SK-MEL-5 (cell line): Measurements from ENCODE around the gene STN1. TPM values are rescaled to one million over a fixed set of nuclear protein-coding genes. Genes with fewer than 3 reads are reported as not detected.

Source experiments
- DNase-seq: peaks from one replicate; pipeline ENCODE4 v3.0.0-alpha.2; 2016; ENCODE audit warnings: low read depth, low spot score
- in situ Hi-C: cut with HindIII; loops from 2 replicates; pipeline ENCODE4 v1.10.0; 2016; ENCODE audit warnings: low sequenced_read_pairs, high pct_unique_total_duplicates, low pct_unique_long_range_greater_than_20kb
- total RNA-seq: library from RNA; depleted of rRNA; stranded (reverse); fragments of >200 nt; shearing (Covaris generic); gene quantifications from 2 replicates; pipeline ENCODE4 v1.2.3, GENCODE V29; 2014

Gene STN1
- total RNA-seq, 1 experiment from 2014 or later: 23.6 TPM

DNA sequence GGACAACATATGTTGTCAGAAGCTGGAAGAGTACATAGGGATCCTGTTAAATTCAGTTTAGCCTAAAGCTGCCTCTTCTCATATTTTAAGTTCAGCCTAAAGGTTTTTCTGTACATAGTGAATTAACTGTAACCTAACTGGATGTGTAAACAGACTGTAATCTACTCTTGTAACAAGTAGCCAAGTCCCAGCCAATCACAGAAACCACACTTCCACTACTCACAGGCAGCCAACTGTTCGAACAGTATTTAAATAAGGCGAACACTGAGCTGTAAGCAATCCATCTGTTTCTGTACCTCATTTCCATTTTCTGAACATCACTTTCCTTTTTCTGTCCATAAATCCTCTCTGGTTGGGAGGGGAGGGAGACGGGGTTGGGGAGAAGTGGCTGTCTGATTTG lies 15.0 kb upstream of the STN1 start:
- DNase-seq: no peak
- in situ Hi-C loops: no loop called here

DNA sequence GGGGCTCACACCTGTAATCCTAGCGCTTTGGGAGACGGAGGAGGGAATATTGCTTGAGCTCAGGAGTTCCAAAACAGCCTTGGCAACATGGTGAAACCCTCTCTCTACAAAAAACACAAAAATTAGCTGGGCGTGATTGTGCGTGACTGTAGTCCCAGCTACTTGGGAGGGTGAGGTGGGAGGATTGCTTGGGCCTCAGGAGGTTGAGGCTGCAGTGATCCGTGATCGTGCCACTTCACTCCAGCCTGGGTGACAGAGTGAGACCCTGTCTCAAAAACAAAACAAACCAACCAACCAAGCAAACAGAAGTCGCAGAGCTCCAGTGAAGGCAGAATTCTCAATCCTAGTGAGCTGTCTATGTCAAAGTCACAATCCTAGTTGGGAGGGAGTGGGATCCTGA lies 14.3 kb upstream of the STN1 start:
- no peak for DNase-seq
- in situ Hi-C loops: no loop called here

DNA sequence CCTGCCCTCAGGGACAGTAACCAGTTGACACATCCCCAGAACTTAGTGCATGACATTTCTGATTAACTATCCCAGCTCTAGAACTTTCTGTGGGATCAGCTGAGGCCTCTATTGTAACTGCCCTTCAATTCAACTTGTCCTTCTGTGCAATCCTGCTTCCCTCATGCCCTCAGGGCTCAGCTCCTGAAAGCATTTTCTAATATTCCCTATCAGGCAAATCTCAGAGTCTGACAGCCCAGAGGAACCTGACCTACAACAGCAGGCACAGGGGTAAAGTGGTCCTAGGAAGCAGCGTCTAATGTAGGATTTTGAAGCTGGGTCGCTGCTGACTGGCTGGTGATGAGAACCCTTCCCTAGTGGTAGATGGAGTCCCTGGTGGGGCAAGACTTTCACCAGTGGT lies 13.6 kb upstream of the STN1 start:
- in situ Hi-C loops: no loop called here
- no peak for DNase-seq

DNA sequence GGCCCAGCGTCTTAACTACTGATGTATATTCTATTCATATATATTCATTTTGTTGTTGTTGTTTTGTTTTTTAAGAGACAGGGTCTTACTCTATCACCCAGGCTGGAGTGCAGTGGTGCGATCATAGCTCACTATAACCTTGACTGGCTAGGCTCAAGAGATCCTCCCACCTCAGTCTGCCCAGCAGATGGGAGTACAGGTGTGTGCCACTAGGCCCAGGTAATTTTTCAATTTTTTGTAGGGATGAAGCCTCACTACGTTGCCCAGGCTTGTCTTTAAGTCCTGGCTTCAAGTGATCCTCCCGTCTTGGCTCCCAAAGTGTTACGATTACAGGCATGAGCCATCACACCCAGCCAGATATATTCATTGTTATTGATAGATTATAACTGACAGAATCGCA lies 12.9 kb upstream of the STN1 start:
- DNase-seq: no peak

DNA sequence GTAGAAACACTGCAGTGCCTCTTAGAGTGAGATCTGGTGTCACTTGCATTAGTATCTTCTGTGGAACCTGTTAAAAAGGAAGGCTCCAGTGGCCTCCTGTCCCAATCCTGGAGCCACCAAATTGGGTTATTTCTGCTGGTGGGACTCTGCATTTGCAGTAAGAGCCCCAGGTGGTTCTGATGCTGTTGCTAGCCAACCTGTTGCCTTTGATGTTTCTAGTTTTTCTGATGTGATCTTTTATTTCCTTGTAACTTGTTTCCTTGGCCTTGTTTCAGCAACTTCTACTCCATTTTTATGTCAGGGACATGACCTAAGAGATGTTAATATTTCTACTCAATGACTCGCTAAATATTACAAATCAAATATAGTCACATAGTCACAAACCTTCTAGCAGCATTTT lies 12.5 kb upstream of the STN1 start:
- DNase-seq: no peak
- in situ Hi-C loops: no loop called here

More for the DNA sequence above, 12.9 kb upstream of the STN1 start:
- in situ Hi-C loops: no loop called here

DNA sequence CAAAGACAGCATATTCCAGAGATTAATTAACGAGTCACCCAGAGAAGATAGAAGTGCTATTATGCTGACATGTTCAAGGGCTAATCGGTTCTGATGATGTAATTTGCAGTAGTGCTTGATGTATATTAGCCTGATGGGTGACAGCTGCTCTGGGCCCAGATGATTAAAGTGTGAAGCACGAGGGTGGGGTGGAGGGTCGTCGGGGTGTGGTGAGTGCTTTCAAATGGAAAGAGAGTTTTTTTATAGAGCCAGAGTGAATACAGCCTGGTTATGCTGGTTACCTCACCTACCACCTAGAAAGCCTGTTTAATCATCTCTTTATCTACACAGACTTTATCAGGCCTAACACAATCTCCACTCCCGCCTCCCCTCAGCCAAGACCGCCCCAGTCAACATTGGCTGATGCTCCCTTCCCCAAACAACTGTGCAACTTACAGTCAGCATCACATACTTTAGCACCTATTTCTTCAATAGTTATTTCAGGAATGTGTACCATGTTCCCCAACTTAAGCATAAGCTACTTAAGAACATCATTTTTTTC lies 11.5 kb upstream of the STN1 start:
- no peak for DNase-seq
- in situ Hi-C loops: no loop called here

DNA sequence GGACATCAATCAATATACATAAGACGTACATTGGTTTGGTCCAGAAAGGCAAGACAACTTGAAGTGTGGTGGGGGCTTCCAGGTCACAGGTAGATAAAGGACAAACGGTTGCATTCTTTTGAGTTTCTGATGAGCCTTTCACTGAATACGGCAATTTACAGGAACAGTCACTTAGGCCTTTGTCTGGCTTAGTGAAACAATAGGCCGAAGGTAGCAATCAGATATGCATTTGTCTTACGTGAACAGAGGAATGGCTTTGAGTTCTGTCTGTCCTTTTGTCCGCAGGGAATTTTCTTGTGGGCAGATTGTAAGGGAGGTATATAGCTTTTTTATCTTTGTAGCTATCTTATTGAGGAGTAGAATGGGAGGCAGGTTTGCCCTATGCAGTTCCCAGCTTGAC lies 10.8 kb upstream of the STN1 start:
- DNase-seq: no peak
- in situ Hi-C loops: no loop called here

DNA sequence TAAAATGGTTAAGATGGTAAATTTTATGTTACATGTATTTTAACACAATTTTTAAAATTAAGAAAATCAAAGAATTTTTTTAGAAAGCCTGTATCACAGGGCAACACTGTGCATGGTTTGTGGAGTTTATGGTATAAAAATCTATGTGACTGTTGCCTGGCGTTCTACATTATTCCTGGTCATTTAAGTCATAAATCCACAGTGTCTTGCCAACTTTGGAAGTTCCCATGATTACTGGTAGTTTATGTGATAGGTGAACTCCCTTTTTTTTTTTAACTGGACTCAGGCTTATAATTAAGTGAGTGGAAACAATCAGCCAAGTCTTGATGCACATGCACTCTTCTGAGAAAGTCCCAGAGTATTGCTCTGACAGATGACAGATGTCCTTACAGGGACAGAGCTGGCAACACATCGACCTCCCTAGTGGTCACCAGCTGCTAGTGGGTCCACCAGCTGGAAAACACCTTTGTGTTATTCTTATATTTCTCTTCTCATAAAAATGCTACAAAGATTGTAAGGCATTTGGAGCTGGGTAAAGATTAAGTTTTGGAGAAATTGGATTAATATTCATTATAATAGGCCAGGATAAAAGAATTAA lies 8.8 kb upstream of the STN1 start:
- in situ Hi-C loops: no loop called here
- DNase-seq: no peak

DNA sequence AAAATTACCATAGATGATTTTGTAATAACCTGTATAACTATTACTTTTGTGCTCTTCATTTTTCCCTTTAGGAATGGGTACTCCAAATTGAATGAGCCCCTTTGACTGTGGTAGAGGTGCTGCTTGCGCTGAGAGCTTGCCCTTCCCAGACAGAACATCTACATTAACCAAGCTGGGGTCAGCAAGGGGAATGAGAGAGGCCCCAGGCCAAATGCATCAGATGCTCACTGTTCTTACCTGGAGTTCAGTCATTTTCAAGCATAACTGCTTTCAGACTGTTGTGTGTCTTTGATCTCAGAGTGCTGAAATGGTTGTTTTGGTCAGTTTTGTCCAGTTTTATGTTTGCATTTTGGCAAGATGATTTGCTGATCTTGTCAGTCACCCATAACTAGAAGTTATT lies 7.6 kb upstream of the STN1 start:
- in situ Hi-C loops: no loop called here
- DNase-seq: no peak

DNA sequence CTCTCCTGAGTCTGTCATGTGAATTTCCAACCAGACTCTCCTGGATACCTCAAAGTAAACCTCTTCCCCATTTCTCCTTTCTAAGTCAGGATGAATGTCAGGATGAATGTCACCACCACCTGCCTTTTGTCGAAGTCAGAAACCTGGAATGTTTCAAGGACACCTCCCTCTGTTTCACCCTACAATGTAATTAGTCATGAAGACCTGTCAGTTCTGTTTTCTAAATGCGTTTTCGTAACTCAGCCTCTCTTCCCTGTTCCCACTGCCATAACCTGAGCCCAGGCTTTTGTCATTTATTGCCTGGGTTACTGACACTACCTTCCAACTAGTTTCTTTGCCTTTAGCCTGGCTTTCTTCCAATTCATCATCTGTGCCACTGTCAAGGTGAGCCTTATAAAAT lies 5.5 kb upstream of the STN1 start:
- in situ Hi-C loops: no loop called here

DNA sequence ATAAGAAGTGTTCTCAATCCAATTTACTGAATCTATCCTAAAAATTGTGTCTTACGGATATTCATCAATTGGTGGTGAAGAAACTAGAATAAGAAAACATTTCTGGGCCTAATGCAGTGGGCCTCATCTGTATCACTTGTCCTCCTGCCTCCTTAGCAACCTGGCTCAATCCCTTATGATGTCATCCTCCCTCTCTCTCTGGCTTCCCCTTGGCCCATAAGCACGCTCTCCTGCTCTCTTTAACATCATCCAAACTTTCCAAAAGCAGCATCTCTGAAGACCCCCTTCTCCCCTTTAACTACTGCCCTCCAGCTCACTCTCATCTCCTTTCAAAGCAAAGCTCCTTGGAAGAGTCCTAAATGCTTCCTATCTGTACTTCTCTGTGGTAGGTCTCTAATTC lies 4.7 kb upstream of the STN1 start:
- no peak for DNase-seq
- in situ Hi-C loops: no loop called here

More for the DNA sequence above, 5.5 kb upstream of the STN1 start:
- DNase-seq: no peak

DNA sequence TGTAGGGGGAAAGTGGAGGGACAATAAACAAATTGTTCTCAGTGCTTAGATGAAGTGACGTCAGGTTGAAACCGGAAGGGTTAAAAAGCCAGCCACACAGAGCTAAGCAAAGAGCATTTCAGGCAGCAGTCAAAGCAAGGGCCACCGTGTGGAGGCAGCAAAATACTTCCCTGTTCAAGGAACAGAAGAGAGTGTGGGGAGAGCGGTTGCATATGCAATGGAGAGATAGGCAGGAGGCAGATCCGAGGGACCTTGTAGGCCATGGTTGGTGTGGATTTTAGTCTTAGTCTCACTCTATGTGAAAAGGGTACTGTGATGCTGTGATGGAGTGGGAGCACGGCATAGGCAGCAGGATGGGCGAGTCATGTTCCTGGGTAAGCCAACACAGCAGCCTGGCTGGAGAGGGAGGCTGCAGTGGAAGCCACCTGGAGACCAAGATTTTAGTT lies 3.8 kb upstream of the STN1 start:
- in situ Hi-C loops: no loop called here
- peak; percentile 87 for DNase-seq

DNA sequence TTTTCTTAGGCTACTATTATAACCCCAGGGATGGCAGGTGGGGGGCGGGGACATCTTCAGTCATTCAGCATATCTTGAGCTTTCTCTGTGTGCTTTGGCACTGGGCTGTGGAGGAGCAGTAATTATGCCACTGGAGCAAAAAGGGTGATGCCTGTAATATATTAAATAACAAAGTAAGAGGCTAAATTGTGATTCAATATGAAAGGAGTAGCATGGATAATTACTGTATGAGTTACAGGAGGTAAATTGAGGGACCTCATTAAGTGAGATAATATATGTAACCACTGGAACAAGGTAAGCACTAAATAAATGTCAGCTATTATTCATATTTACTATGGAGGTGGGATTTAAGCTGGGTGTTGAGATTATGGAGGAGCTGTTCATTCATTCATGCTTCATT lies 3.3 kb upstream of the STN1 start:
- no peak for DNase-seq
- in situ Hi-C loops: no loop called here

DNA sequence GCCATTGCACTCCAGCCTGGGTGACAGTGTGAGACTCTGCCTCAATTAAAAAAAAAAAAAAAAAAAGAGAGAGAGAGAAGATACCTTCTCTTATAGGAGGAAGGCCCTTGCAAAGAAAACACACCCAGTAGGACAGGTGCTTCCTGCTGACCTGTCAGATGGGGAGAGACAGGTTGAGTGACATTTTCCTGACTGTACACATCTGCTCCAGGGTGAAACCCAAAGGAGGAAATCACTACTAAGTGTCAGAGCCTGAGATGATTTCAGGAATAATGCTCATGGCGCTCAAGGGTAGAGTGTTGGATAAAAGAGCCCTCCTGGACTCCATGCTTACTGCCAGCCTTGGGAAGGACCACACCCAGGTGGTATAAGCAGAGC lies 1.7 kb upstream of the STN1 start:
- DNase-seq: no peak
- in situ Hi-C loops: loop anchor here (10.0 kb wide), 1 partner anchor 85 kb away; no protein-coding TSS in a partner anchor

DNA sequence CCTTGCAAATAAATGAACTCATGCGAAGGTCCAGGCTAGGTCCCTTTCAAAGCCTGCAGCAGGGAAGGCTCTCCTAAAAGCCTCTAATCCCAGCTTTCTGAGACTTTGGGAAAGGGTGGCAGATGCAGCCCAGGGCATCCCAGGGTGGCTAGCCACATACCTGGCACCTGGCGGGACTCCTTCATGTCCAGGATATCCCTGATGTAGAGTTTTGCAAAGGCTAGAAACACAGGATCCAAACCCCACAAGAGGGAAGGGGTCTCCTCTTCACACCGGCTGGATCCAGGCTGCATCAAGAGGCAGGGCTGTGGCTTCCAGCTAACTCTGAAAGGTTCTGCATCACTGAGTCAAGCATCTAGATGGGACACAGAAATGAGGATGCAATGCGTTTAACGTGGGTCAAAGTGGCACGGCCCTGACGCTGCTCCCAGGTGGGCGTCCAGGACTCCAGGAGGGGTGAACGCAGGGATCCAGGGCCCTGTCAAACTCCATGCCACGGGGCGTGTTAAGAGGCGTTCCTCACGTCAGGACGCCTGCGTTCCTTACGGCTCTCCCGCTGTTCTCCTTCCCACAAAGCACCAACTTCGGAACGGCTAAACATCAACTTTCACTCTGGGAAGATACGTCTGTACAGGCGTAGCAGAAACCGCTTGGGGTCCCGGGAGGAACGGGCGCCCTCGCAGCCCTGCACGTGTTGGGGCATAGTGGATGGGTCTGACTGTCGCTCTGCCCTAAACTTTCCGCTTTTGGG lies 507 bp downstream of the STN1 start:
- DNase-seq: peak; percentile 26
- in situ Hi-C loops: loop anchor here (10.0 kb wide), 1 partner anchor 87 kb away; no protein-coding TSS in a partner anchor

DNA sequence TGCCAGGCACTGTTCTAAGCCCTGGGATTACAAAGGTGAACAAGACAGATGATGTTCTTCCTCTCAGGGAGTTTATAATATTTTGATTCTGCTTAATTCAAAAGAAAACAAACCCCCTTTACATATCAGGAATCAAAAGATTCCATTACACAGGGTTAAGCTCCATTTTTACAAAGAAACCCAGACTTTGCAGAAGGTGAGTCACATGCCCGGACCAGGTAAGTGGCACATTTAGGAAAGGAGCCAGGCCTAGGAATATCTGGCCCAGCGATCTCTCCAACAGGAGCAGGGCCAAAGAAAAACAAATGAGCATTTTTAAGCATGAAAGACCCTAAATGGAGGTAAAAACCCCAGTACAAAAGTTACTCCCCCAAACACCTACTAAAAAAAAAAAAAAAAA lies 1.1 kb downstream of the STN1 start:
- no peak for DNase-seq

DNA sequence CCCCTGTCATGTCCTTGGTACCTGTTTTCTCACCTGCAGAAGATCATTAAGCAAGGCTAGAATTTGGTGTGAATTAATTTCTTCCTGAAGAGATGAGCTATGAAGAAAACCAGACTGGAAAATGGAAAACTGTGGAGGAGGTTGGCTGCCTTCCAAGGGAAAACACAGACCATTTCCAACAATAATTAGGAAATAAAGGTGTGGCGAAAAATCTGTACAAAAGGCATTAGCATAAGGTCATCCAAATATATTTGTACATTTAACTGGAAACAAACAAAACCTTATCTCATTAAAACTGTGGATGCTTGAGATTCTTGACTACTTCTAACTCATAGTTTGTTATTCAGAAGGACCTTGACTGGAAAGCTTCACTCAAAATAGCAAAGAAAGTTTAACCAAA lies 1.7 kb downstream of the STN1 start:
- in situ Hi-C loops: loop anchor here (10.0 kb wide), 1 partner anchor 89 kb away; no protein-coding TSS in a partner anchor

More for the DNA sequence above, 1.1 kb downstream of the STN1 start:
- in situ Hi-C loops: loop anchor here (10.0 kb wide), 1 partner anchor 88 kb away; no protein-coding TSS in a partner anchor

DNA sequence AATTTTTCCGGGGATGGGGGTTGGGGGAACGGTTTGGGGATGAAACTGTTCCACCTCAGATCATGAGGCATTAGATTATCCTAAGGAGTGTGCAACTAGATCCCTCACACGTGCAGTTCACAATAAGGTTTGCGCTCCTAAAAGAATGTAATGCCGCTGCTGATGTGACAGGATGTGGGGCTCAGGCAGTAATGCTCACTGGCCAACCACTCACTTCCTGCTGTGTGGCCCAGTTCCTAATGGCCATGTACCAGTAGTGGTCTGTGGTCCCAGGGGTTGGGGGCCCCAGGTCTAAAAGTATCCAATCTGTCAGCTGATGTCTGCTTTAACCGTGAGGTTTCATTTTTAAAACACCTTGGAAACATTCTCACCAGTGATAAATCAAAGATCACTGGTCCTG lies 2.2 kb downstream of the STN1 start:
- in situ Hi-C loops: loop anchor here (10.0 kb wide), 1 partner anchor 89 kb away; no protein-coding TSS in a partner anchor
- no peak for DNase-seq

More for the DNA sequence above, 1.7 kb downstream of the STN1 start:
- DNase-seq: no peak

DNA sequence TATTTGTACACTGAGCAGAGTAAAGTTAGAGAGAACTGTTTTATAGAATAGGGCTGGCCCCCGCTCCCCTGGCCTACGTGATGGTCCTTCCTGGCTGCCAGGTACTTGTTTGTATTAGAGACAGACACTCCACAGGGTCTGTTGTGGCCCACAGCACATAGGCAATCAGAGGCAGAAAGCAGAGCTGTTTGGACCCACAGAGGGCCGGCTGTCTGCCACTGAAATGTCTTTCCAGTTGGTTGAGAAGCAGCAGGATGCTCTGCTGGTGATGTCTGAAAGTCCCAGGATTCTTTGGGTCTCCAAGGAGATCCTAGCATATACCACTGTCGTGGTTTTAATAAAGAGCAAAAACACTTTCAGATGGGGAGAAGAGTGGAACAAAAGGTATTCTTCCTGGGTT lies 5.2 kb downstream of the STN1 start:
- in situ Hi-C loops: loop anchor here (10.0 kb wide), 1 partner anchor 92 kb away; no protein-coding TSS in a partner anchor
- DNase-seq: no peak
